ENCODE data around the gene SSX2IP.
"Not testable (repeated sequence)": the region's sequence is repeated elsewhere in the genome, so short reads cannot be mapped to it uniquely, and the experiment has no call there.

Gene SSX2IP

DNA sequence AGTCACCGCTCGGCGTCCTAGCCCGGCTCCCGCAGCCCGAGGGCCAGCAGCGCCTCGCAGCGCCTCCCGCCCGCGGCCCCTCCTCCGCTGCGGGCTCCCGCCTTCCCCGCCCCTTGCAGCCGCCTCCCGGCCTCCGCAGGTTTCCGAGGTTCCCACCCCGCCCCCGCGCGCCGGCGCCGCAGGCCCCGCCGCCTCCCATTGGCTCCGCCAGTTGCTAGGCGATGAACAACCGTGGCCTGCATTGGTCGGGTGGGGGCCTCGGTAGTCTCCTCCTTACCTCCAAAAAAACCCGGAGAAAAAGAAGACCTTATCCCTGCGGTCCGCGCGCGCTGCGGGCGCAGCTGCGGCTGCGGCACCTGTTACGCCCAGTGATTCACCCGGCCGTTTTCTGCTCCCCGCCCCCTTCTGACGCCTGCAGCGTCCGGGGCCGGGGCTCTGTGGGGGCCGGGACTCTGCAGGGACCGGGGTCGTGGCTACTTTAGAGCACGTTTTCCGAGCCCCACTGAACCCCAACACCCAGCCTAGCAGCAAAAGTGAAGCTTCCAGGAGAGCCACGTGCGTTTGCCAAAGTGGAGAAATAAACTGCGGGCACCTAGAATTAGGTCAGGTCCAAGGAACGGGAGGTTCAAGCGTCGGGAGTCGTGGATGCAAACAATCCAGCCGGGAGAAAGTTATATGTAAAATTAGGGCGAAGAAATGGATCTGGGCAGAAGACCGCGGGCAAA is at the start of gene SSX2IP:
Gene SSX2IP (minus strand): TSS at position 65 of the 725 bp plus-strand sequence. CDS start 19,242 bp downstream, outside the sequence.
- peak; percentile 98 for DNase-seq

GRCh38 chr1:84738237-84738636 is 48.0 kb upstream of the SSX2IP start:
- no peak for DNase-seq

- no peak for DNase-seq
Observed at GRCh38 chr1:84737590-84737989, 47.3 kb upstream of the SSX2IP start.

DNA sequence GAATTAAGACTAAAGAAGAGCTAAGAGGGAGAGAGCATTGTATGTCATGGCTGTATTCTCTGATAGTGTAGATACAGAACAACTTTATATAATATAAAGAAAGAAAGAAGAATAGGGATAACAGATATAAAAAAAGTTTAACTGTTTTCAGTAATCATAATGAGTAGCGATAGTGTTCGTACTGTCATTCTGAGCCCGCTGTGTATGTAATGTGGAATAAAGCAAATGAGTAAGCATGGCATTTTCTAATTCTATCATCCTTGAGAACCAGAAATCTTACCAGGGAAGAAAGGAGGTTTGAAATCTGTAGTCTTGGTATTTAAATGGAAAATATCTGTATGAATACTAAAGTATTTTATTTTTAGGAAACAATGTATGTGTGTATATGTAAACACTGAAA is 46.7 kb upstream of the SSX2IP start:
- no peak for DNase-seq

GRCh38 chr1:84736445-84736844 is 46.2 kb upstream of the SSX2IP start:
- DNase-seq, result no peak

GRCh38 chr1:84735483-84735882 is 45.2 kb upstream of the SSX2IP start:
- DNase-seq, result no peak

- no peak for DNase-seq
Observed at GRCh38 chr1:84732520-84732919, 42.3 kb upstream of the SSX2IP start.

DNA sequence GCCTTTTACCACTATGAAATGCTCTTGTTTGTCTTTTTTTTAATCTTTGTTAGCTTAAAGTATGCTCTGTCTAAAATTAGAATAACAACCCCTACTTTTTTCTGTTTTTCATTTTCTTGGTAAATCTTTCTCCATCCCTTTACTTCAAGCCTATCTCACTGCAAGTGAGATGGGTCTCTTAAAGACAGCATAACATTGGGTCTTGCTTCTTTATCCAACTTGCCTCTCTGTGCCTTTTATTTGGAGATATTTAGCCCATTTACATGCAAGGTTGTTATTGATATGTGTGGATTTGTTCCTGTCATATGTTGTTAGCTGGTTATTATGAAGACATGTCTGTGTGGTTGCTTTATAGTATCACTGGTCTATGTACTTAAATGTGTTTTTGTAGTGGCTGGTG is 41.3 kb upstream of the SSX2IP start:
- DNase-seq, result no peak

DNA sequence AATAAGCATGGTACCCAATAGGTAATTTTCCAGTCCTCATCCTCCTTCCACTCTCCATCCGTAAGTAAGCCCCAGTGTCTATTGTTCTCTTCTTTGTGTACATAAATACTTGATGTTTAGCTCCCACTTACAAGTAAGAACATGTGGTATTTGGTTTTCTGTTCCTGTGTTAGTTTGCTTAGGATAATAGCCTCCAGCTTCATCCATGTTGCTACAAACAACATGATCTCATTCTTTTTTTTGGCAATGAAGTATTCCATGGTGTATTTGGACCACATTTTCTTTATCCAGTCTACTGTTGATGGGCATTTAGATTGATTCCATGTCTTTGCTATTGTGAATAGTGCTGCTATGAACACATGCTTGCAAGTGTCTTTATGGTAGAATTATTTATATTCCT is 37.5 kb upstream of the SSX2IP start:
- DNase-seq, result not testable (repeated sequence)

GRCh38 chr1:84726593-84727499 is 36.6 kb upstream of the SSX2IP start:
- no peak for DNase-seq

DNA sequence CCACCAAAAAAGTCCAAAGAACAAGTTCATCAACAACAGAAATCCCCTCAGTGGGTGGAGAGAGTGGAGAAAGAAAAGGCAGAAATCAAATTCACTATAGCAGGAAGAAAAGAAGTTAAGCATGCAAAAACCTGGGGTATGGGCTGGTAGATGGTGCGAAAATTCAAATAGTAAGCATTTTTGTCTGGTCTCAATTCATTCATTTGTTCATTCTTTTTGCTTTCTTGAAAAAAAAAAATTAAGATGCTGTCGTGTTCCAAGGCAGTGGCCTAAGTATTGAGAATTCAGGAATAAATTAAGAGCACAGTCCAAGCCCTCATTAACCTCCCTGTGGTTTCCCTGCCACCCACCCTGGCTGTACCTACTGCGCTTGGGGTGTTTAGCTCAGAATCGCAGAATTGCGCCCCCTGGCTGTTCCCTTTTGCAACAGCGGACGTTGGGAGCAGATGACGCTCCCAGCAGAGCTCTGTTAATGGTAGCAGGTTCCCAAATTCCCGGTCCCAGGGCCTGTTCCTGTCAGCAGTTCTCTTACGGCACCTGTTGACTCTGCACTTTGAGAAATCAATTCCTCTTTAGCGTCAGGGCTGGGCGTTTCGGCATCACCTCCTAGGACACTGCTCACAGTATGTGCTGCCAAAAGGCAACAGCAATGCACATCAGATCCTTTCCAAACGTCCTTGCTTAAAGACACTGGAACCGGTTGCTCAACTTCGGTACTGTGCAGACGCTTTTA is 34.0 kb upstream of the SSX2IP start:
- no peak for DNase-seq

DNA sequence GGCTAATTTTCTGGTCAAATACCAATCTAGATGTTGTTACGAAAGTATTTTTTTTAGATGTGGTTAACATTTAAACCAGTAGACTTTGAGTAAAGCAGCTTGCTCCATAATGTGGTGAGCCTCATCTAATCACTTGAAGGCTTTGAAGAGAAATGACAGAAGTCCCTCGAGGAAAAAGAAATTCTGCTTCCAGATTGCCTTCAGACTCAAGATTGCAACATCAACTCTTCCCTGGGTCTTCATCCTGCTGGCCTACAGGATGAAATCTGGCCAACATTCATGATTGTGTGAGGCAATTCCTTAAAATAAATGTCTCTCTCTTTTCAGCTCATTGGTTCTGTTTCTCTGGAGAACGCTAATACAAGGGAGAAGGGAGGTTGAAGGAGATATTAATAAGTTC is 32.5 kb upstream of the SSX2IP start:
- DNase-seq, result no peak

GRCh38 chr1:84721872-84722271 is 31.6 kb upstream of the SSX2IP start:
- DNase-seq, result not testable (repeated sequence)

- DNase-seq, result no peak
Observed at GRCh38 chr1:84721152-84721551, 30.9 kb upstream of the SSX2IP start.

GRCh38 chr1:84720221-84720780 is 30.0 kb upstream of the SSX2IP start:
- DNase-seq, result no peak

GRCh38 chr1:84719543-84720217 is 29.4 kb upstream of the SSX2IP start:
- DNase-seq, result no peak

- DNase-seq, result no peak
Observed at GRCh38 chr1:84715342-84716019, 25.2 kb upstream of the SSX2IP start.

DNA sequence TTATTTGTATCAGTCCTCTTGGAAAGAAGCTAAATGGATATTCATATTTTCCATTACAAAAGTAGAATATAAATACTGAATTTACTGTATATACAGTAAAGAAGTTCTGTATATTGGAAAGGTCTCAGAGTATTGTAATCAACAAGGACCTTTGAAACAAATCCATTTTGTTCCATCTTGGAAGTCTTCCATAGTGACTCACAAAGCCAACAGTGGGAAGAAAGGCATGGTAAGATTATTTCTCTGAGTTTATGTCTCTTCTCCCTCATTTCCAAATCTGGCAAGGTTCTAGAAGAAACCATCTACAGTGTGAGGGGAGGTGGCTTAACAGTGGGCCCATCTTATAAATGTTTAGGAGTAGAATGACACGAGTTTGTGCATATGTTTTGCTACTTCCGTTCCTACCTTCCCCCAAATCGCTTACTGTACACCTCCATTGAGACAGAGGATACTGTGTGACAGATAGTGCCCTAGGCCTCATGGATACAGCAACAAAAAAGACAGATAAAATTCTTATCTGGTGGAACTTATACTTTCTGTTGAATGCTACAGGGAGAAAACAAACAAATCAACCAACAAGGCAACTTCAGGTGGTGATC is 22.1 kb upstream of the SSX2IP start:
- DNase-seq, result no peak

GRCh38 chr1:84711869-84712268 is 21.6 kb upstream of the SSX2IP start:
- DNase-seq, result no peak

GRCh38 chr1:84711121-84711520 is 20.9 kb upstream of the SSX2IP start:
- DNase-seq, result no peak

GRCh38 chr1:84709131-84709530 is 18.9 kb upstream of the SSX2IP start:
- no peak for DNase-seq
